NCI-H345 (cell line): ENCODE data around the gene FAM227A.
A peak's percentile ranks its signal among the peaks of the same experiment; 100 is the strongest.
"Not testable (repeated sequence)": the region's sequence is repeated elsewhere in the genome, so short reads cannot be mapped to it uniquely, and the experiment has no call there.

Source experiments
- DNase-seq: peaks from one replicate; lab custom pipeline; 2025; lab: John Stamatoyannopoulos, UW

The FAM227A gene

GRCh38 chr22:38657045-38657909 lies 1.1 kb upstream of the FAM227A start:
- DNase-seq, result no peak

- DNase-seq, result no peak
These were observed 505 bp downstream of the FAM227A start for GRCh38 chr22:38655519-38656255.

- no peak for DNase-seq
These were observed 2.5 kb downstream of the FAM227A start for GRCh38 chr22:38653741-38654140.

- no peak for DNase-seq
These were observed 3.3 kb downstream of the FAM227A start for GRCh38 chr22:38652859-38653258.

GRCh38 chr22:38649841-38650522 lies 6.2 kb downstream of the FAM227A start:
- DNase-seq, result peak; percentile 4

- DNase-seq, result no peak
These were observed 10.8 kb downstream of the FAM227A start for GRCh38 chr22:38645430-38645829.

- not testable (repeated sequence) for DNase-seq
These were observed 11.9 kb downstream of the FAM227A start for GRCh38 chr22:38644245-38644644.

- DNase-seq, result no peak
These were observed 14.6 kb downstream of the FAM227A start for GRCh38 chr22:38641476-38642040.

GRCh38 chr22:38638728-38639127 lies 17.5 kb downstream of the FAM227A start:
- DNase-seq, result no peak

GRCh38 chr22:38638216-38638615 lies 18.0 kb downstream of the FAM227A start:
- no peak for DNase-seq

- no peak for DNase-seq
These were observed 23.7 kb downstream of the FAM227A start for GRCh38 chr22:38632528-38632927.

- no peak for DNase-seq
These were observed 24.5 kb downstream of the FAM227A start for GRCh38 chr22:38631724-38632123.

GRCh38 chr22:38629108-38629507 lies 27.1 kb downstream of the FAM227A start:
- DNase-seq, result no peak

GRCh38 chr22:38628444-38628843 lies 27.7 kb downstream of the FAM227A start:
- no peak for DNase-seq

GRCh38 chr22:38623351-38623750 lies 32.8 kb downstream of the FAM227A start:
- no peak for DNase-seq

- no peak for DNase-seq
These were observed 37.5 kb downstream of the FAM227A start for GRCh38 chr22:38618682-38619081.

- no peak for DNase-seq
These were observed 37.9 kb downstream of the FAM227A start for GRCh38 chr22:38618258-38618657.

- DNase-seq, result not testable (repeated sequence)
These were observed 41.2 kb downstream of the FAM227A start for GRCh38 chr22:38615064-38615405.

GRCh38 chr22:38614332-38615063 lies 41.7 kb downstream of the FAM227A start:
- no peak for DNase-seq

- no peak for DNase-seq
These were observed 42.6 kb downstream of the FAM227A start for GRCh38 chr22:38613588-38613987.

- DNase-seq, result no peak
These were observed 43.8 kb downstream of the FAM227A start for GRCh38 chr22:38612217-38613006.
